ENCODE measurements around the gene LYZL6. TPM values are rescaled to one million over a fixed set of nuclear protein-coding genes. Genes with fewer than 3 reads are reported as not detected.

Gene LYZL6
- total and polyA plus RNA-seq, 2 donors from 2014 or later, result not detected

DNA sequence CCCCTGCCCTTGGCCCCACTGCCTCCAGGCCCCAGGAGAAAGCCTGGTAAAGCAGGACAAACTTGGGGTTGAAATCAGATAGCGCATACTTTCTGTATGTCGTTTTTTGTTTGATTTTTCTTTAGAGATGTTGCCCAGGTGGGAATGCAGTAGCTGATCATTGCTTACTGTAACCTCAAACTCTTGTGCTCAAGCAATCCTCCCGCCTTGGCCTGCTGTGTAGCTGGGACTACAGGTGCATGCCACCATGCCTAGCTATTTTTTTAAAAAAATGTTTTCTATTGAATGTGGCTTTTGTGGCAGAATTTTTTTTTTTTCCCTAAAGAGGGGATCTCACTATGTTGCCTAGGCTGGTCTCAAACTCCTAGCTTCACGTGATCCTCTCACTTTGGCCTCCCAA is 52.2 kb downstream of the LYZL6 start:
- Histone ChIP-seq H3K27me3 (ENCODE audit: control insufficient read depth, insufficient read depth, low read length) (no peaks in the 10 kb centered on the region), H3K4me3 (ENCODE audit: low read length in 3 of 3) (no peak overlapping the region), H3K9ac (ENCODE audit: low read length in 3 of 3) (no peak overlapping the region), H3K27ac (ENCODE audit: low read depth in 2 of 2, low read length in 2 of 2) (no peak overlapping the region), H3K9me3 (ENCODE audit: control insufficient read depth in 2 of 3, insufficient read depth in 1 of 3, low read length in 3 of 3) (no peaks in the 10 kb centered on the region), H3K36me3 (ENCODE audit: control insufficient read depth in 2 of 3, insufficient read depth in 3 of 3, low read length in 3 of 3) (no peaks in the 10 kb centered on the region), H3K4me1 (ENCODE audit: control insufficient read depth in 2 of 3, insufficient read depth in 2 of 3, low read depth in 1 of 3, low read length in 3 of 3) (peaks cover 0 to 4% (median 3%) of the 10 kb centered on the region in 3 donors)
- TF ChIP-seq, protein P1, sequence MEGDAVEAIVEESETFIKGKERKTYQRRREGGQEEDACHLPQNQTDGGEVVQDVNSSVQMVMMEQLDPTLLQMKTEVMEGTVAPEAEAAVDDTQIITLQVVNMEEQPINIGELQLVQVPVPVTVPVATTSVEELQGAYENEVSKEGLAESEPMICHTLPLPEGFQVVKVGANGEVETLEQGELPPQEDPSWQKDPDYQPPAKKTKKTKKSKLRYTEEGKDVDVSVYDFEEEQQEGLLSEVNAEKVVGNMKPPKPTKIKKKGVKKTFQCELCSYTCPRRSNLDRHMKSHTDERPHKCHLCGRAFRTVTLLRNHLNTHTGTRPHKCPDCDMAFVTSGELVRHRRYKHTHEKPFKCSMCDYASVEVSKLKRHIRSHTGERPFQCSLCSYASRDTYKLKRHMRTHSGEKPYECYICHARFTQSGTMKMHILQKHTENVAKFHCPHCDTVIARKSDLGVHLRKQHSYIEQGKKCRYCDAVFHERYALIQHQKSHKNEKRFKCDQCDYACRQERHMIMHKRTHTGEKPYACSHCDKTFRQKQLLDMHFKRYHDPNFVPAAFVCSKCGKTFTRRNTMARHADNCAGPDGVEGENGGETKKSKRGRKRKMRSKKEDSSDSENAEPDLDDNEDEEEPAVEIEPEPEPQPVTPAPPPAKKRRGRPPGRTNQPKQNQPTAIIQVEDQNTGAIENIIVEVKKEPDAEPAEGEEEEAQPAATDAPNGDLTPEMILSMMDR (IDR thresholded peaks at IDR 0.05; ENCODE audit: borderline replicate concordance, extremely low read depth, insufficient read depth), result no peak
- intact Hi-C loops (cut with DNase I), result no loop called here
- no peak for FAIRE-seq
- DNase-seq, result no peak

- Histone ChIP-seq H3K27ac (ENCODE audit: low read depth in 2 of 2, low read length in 2 of 2) (no peak overlapping the region), H3K36me3 (ENCODE audit: control insufficient read depth in 2 of 3, insufficient read depth in 3 of 3, low read length in 3 of 3) (no peaks in the 10 kb centered on the region), H3K4me3 (ENCODE audit: low read length in 3 of 3) (no peak overlapping the region), H3K4me1 (ENCODE audit: control insufficient read depth in 2 of 3, insufficient read depth in 2 of 3, low read depth in 1 of 3, low read length in 3 of 3) (peaks cover 0 to 4% (median 3%) of the 10 kb centered on the region in 3 donors), H3K9me3 (ENCODE audit: control insufficient read depth in 2 of 3, insufficient read depth in 1 of 3, low read length in 3 of 3) (no peaks in the 10 kb centered on the region), H3K9ac (ENCODE audit: low read length in 3 of 3) (no peak overlapping the region), H3K27me3 (ENCODE audit: control insufficient read depth, insufficient read depth, low read length) (no peaks in the 10 kb centered on the region)
- DNase-seq (peak in 1 of 5 donors; percentile 21), FAIRE-seq (no peak)
- intact Hi-C loops (cut with DNase I), result no loop called here
- TF ChIP-seq, protein P1 (IDR thresholded peaks at IDR 0.05; ENCODE audit: borderline replicate concordance, extremely low read depth, insufficient read depth), result no peak
Observed at GRCh38 chr17:35890774-35891155, 52.7 kb downstream of the LYZL6 start.

DNA sequence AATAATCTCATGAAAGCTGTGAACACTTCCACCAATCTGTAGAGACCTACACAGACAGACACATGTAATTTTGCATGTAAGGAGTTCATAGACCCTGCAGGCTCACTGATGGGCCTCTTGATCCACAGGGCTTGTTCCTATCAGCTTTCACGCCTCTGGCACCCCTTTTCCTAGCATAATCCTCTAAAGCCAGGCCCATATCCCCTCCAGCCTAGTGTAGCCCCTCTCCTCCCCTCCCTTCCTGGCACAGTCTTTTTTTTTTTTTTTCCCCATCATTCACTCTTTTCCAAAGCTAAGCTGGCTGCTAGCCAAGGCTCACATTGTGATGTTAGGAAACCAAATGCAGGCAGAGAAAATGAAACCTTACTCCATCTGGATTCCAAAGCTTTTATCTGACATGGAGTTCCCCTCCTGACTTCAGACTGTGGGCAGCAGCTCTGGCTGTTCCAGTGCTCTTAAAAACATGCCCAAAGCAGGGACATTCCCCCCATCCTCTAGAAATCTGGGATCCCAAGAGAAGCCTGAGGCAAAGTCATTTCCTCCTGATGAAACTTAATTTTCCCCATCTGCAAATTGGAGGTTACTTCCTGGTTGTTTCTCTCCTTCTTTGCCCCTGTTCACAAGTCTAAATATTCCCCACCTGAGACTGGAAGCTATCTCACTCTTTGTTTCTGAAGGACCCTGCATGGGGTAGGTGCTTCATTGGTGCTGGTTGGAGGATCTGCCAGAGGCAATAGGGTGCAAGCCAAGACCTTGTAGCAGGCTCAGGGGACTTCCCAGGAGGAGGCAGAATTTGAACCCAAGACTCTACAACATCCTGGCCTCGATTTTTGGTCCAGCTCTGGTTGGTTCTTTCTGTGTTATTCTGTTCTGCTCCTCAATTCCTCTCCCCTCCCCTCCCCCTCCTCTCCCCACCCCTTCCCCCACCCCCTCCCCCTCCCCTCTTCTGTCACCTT is 53.4 kb downstream of the LYZL6 start:
- intact Hi-C loops (cut with DNase I), result no loop called here
- Histone ChIP-seq H3K4me3 (ENCODE audit: low read length in 3 of 3) (no peak overlapping the region), H3K36me3 (ENCODE audit: control insufficient read depth in 2 of 3, insufficient read depth in 3 of 3, low read length in 3 of 3) (no peaks in the 10 kb centered on the region), H3K9ac (ENCODE audit: low read length in 3 of 3) (no peak overlapping the region), H3K27ac (ENCODE audit: low read depth in 2 of 2, low read length in 2 of 2) (no peak overlapping the region), H3K27me3 (ENCODE audit: control insufficient read depth, insufficient read depth, low read length) (no peaks in the 10 kb centered on the region), H3K9me3 (ENCODE audit: control insufficient read depth in 2 of 3, insufficient read depth in 1 of 3, low read length in 3 of 3) (no peaks in the 10 kb centered on the region), H3K4me1 (ENCODE audit: control insufficient read depth in 2 of 3, insufficient read depth in 2 of 3, low read depth in 1 of 3, low read length in 3 of 3) (peaks cover 0 to 4% (median 3%) of the 10 kb centered on the region in 3 donors)
- TF ChIP-seq, protein P1 (IDR thresholded peaks at IDR 0.05; ENCODE audit: borderline replicate concordance, extremely low read depth, insufficient read depth), result no peak
- DNase-seq (peak in 3 of 5 donors; percentile 58 to 94 (median 80)), FAIRE-seq (no peak)
